HG02852 (cell line): ENCODE measurements around the gene MRPL39.

ENCODE experiments used
- ATAC-seq: cut with Tn5 transposase; IDR thresholded peaks from one replicate; pipeline ENCODE4 v1.9.1; 2021; ENCODE audit warnings: mild to moderate bottlenecking, moderate library complexity; ENCODE audit not compliant: unreplicated experiment

Gene MRPL39

DNA sequence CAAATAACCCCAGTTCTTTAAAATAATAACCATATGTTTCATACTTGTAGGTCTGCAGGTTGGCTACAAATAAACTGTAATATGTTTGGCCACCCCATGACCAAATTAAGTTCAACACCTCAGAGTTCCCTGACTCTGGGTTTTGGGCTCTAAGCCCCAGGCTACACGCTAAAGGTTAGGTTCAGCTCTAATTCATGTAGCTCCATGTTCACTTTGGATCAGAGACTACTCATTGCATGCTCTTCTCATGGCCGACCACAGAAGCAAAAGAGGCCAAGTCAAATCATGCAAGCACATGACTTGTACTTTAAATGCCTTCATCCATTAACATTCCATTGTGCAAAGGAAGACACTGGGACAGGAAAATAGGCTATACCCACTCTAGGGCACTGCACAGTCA is 66.2 kb downstream of the MRPL39 start:
- ATAC-seq = no peak

DNA sequence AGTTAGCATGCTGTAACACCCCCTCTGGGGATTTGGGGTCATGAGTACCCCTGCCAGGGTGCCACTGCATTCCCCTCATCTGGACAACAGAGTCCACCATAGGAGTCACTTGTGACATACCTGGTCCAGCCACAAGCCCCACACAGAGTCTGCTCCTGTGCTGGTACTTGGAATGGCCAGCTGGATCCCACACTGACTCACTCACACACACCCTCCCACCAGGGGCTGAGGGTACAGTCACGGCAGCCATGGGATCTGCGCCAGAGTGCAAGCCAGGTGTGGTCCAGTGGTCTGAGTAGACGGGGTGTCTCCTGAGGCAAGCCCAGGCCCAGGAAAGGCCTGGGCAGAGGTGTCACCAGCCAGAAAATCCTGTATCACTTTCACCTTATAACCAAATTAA is 67.7 kb downstream of the MRPL39 start:
- ATAC-seq = no peak

DNA sequence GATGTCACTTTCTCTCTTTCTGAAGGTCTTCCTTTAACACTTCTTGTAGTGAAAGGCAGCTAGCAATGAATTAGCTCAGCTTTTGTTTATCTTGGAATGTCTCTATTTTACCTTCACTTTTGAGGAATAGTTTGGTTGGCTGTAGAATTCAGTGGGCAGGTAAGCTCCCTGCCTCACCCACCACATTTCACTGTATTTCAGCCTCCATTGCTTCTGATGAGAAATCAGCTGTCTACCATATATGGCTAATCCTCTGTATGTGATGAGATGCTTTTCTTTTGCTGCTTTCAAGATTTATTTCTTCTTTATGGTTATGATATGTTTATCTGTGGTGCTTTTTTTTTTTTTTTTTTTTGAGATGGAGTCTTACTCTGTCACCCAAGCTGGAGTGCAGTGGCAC is 70.1 kb downstream of the MRPL39 start:
- no peak for ATAC-seq

DNA sequence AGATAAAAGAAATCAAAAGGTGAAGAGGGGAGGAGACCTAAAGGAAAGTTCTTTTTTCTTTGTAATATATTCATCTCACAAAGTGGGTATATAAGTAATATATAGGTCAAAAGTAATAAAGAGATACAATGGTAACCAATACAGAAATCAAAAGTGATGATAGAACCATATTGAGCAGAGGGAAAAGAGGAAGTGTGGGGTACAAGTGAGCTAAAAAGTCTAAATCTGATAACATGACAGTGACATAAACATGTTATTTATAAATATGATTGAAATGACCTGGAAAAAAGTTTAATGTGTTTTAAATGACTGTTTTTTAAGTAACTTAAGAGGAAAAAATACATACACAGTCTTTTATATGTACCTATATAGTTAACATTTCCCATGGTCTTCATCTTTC is 70.5 kb downstream of the MRPL39 start:
- ATAC-seq = no peak

DNA sequence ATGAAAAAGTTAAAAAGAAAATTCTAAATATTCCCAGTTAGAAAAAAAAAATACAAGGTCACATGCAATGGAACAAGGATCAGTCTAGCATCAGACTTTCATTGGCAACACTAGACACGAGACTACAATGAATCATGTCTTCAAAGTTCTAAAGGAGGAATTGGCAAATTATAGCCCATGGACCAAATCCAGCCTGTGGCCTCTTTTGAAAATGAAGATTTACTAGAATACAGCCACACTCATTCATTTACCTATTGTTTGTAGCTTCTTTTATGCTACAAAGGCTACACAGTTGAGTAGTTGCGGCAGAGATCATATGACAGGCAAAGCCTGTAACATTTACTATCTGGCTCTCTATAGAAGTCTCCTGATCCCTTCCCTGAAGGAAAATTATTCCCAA is 71.4 kb downstream of the MRPL39 start:
- no peak for ATAC-seq
